Large intestine (tissue), 3 donors: Measurements from ENCODE around the gene ATRN. TPM values are rescaled to one million over a fixed set of nuclear protein-coding genes. Genes with fewer than 3 reads are reported as not detected.

ENCODE experiments used
- DNase-seq, 2 donors: peaks; one replicate each; pipeline versions ENCODE4 v3.0.0 to v3.0.0-alpha.2; 2013
- H3K27ac ChIP-seq: one replicate; pipeline ENCODE4 v1.5.1; 2013; ENCODE audit warnings: low read length
- H3K27me3 ChIP-seq: 2 replicates; pipeline ENCODE4 v1.6.1; 2013; ENCODE audit warnings: low read length; ENCODE audit not compliant: control insufficient read depth, insufficient read depth
- H3K36me3 ChIP-seq: 2 replicates; pipeline ENCODE4 v1.6.1; 2013; ENCODE audit warnings: low read length; ENCODE audit not compliant: control insufficient read depth, insufficient read depth
- H3K4me1 ChIP-seq: one replicate; pipeline ENCODE4 v1.6.1; 2013; ENCODE audit warnings: low read length; ENCODE audit not compliant: control insufficient read depth, insufficient read depth
- H3K4me3 ChIP-seq: one replicate; pipeline ENCODE4 v1.5.1; 2013; ENCODE audit warnings: low read length
- H3K9me3 ChIP-seq: one replicate; pipeline ENCODE4 v1.6.1; 2013; ENCODE audit warnings: mild to moderate bottlenecking, low read depth, low read length, moderate library complexity; ENCODE audit not compliant: control insufficient read depth
- WGBS: methylation state at CpG from one replicate; pipeline ENCODE4 v1.1.5; 2013; ENCODE audit warnings: low lambda C conversion rate; ENCODE audit not compliant: insufficient coverage; 5-methylcytosine and 5-hydroxymethylcytosine counted together
- polyA plus RNA-seq: library from polyadenylated mRNA; unstranded; fragments of 120-200 nt; gene quantifications from one replicate; pipeline ENCODE4 v1.2.1, GENCODE V29; 2013

Gene ATRN
- polyA plus RNA-seq, 1 donor, result 89.2 TPM

- H3K9me3 ChIP-seq, result no peaks in the 10 kb centered on the region
- H3K4me1 ChIP-seq, result no peaks in the 10 kb centered on the region
- H3K27ac ChIP-seq, result no peak overlapping the region
- no CpG with 5 or more reads among the region's 5 CpGs for WGBS
- H3K4me3 ChIP-seq, result no peak overlapping the region
- DNase-seq, result no peak
- H3K27me3 ChIP-seq, result no peaks in the 10 kb centered on the region
- peaks cover 35% of the 10 kb centered on the region for H3K36me3 ChIP-seq
Measured at GRCh38 chr20:3541887-3542721, 71.3 kb downstream of the ATRN start.

DNA sequence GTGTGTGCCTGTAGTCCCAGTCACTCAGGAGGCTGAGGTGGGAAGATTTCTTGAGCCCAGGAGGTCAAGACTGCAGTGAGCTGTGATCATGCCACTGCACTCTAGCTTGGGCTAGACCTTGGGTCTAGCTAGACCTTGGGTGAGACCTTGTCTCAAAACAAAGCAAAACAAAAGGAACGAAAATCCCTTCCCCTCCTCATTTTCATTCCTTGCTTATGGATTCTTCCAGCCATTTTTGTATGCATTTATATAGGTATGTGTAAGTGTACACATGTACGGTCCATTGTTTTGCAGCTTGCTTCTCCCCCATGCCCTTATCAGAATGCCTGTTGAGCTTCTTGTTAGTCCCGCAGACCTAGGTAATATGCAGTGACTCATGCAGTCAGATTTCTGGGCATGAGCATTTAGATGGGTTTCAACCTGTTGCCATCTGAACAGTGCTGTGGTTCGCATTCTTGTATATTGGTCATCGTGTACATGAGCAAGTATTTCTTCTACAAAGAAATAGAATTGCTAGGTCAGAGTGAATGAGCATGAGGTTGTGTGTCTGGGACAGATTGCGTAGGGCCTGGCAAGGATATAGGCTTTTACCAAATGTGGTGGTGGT is 73.2 kb downstream of the ATRN start:
- Histone ChIP-seq H3K27ac (no peak overlapping the region), H3K36me3 (peaks cover 36% of the 10 kb centered on the region), H3K4me3 (no peak overlapping the region), H3K27me3 (no peaks in the 10 kb centered on the region), H3K9me3 (no peaks in the 10 kb centered on the region), H3K4me1 (no peaks in the 10 kb centered on the region)
- DNase-seq, result no peak
- 100% methylated on average over 1 of the region's 6 CpGs for WGBS

DNA sequence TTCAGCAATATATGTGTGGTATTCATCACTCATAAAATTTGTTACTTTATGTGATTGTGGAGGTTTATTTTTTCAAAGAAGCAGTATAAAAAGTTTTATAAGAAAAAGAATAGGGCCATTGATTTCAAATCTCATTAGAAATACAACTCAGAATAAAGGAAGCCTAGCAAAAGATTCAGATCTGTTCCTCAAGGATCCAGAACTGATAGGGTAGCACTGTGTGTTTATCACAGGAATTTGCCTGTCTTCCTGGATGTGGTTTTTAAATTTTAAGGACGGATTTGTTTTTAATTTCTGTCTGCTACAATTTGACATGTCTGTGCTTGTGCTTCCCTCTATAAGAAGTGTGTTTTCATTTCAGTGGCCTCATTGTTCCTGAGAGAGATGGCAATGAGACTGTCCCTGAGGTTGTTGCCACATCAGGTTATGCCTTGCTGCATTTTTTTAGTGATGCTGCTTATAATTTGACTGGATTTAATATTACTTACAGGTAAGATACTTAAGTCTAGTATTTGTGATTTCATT is 74.6 kb downstream of the ATRN start:
- no peak overlapping the region for H3K4me3 ChIP-seq
- WGBS, result no CpG with 5 or more reads among the region's 1 CpG
- no peaks in the 10 kb centered on the region for H3K4me1 ChIP-seq
- no peak overlapping the region for H3K27ac ChIP-seq
- H3K36me3 ChIP-seq, result peaks cover 41% of the 10 kb centered on the region
- no peaks in the 10 kb centered on the region for H3K27me3 ChIP-seq
- no peaks in the 10 kb centered on the region for H3K9me3 ChIP-seq
- DNase-seq, result no peak

GRCh38 chr20:3547906-3548305 is 77.1 kb downstream of the ATRN start:
- WGBS, result no CpG with 5 or more reads among the region's 1 CpG
- Histone ChIP-seq H3K36me3 (peaks cover 50% of the 10 kb centered on the region), H3K4me3 (no peak overlapping the region), H3K27me3 (no peaks in the 10 kb centered on the region), H3K27ac (no peak overlapping the region), H3K9me3 (no peaks in the 10 kb centered on the region), H3K4me1 (no peaks in the 10 kb centered on the region)
- DNase-seq, result no peak

- DNase-seq, result no peak
- Histone ChIP-seq H3K4me3 (no peak overlapping the region), H3K27me3 (no peaks in the 10 kb centered on the region), H3K36me3 (peaks cover 40% of the 10 kb centered on the region), H3K9me3 (no peaks in the 10 kb centered on the region), H3K27ac (no peak overlapping the region), H3K4me1 (no peaks in the 10 kb centered on the region)
- WGBS, result no CpG with 5 or more reads among the region's 1 CpG
Measured at GRCh38 chr20:3550837-3551236, 80.0 kb downstream of the ATRN start.

DNA sequence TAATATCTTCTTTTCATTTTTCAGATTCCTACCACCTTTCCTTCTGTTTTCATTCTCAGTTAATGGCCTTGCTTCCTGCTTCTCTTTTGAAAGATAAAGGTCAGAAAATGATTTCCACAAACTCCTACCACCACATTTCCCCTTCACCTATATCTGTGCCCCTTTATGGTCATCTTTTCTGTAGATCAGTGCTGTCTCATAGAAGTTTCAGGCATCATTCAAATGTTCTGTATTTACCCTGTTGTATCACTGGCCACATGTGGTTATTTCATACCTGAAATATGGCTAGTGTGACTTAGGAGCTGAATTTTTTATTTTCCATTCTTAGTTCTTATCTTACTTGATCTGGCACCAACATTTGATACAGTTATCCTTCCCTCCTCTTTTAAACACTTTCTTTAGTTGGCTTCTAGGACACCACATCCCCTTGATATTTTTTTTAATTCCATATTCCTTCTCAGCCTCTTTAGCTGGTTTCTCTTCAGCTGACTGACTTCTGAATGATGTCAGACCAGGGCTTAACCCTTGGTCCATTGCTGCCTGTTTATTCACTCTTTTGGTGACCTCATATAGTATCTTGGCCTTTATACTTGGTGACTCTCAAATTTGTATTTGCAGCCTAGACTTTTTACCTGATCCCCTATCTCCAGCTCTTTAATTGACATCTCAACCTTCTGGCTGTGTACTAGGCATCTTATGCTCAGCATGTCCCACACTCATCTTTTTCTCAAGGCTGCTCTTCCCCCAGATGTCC is 81.0 kb downstream of the ATRN start:
- no peak overlapping the region for H3K4me3 ChIP-seq
- H3K4me1 ChIP-seq, result no peaks in the 10 kb centered on the region
- no peak overlapping the region for H3K27ac ChIP-seq
- no peaks in the 10 kb centered on the region for H3K9me3 ChIP-seq
- peaks cover 42% of the 10 kb centered on the region for H3K36me3 ChIP-seq
- no peak for DNase-seq
- H3K27me3 ChIP-seq, result no peaks in the 10 kb centered on the region

DNA sequence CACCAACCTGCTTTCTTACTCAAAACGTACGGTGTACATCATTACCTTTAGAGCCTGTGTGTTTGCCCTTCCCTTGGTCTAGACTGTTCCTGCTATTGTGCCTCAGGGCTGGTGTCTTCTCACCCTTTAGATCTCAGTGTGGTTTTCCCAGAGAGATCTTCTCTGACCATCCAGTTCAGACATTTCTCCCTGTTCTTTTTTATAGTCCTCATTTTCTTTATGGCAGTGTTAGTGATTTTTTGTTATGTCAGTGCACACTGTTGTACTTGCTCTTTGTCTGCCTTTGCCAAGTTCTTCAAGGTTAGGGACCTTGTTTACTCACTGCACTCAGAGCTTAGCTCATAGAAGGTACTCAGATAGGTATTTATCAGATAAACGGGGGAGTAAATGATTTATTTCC is 82.8 kb downstream of the ATRN start:
- H3K36me3 ChIP-seq, result peaks cover 36% of the 10 kb centered on the region
- no peak for DNase-seq
- WGBS, result no CpG with 5 or more reads among the region's 3 CpGs
- no peak overlapping the region for H3K4me3 ChIP-seq
- no peaks in the 10 kb centered on the region for H3K9me3 ChIP-seq
- H3K27ac ChIP-seq, result no peak overlapping the region
- H3K27me3 ChIP-seq, result no peaks in the 10 kb centered on the region
- H3K4me1 ChIP-seq, result no peaks in the 10 kb centered on the region

GRCh38 chr20:3557237-3557785 is 86.5 kb downstream of the ATRN start:
- no peak for DNase-seq
- WGBS, result 90% methylated on average over 2 of the region's 3 CpGs
- Histone ChIP-seq H3K9me3 (no peaks in the 10 kb centered on the region), H3K27ac (no peak overlapping the region), H3K36me3 (peaks cover 31% of the 10 kb centered on the region), H3K4me3 (no peak overlapping the region), H3K27me3 (no peaks in the 10 kb centered on the region), H3K4me1 (no peaks in the 10 kb centered on the region)

DNA sequence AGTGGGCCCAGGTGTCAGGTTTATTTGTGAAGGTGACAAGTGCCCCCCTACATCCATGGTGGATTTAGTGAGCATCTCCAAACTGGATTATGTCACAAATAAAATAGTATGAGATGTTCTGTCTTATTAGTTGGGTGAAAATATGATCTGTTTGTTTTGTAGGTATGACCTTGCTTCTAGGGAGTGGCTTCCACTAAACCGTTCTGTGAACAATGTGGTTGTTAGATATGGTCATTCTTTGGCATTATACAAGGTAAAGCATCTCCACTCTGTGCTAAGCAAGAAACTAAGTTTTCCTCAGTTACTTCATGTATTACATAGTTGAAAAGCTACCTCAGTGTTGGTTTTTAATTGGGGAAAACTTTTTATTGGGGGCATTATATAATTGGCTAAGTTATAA is 88.4 kb downstream of the ATRN start:
- H3K36me3 ChIP-seq, result peaks cover 27% of the 10 kb centered on the region
- no peaks in the 10 kb centered on the region for H3K9me3 ChIP-seq
- H3K4me3 ChIP-seq, result no peak overlapping the region
- no peaks in the 10 kb centered on the region for H3K4me1 ChIP-seq
- WGBS, result no CpG with 5 or more reads among the region's 1 CpG
- DNase-seq, result no peak
- no peak overlapping the region for H3K27ac ChIP-seq
- H3K27me3 ChIP-seq, result no peaks in the 10 kb centered on the region

GRCh38 chr20:3559637-3560036 is 88.8 kb downstream of the ATRN start:
- no peaks in the 10 kb centered on the region for H3K4me1 ChIP-seq
- H3K27ac ChIP-seq, result no peak overlapping the region
- 100% methylated on average over 1 of the region's 1 CpG for WGBS
- no peaks in the 10 kb centered on the region for H3K9me3 ChIP-seq
- DNase-seq, result no peak
- H3K4me3 ChIP-seq, result no peak overlapping the region
- H3K36me3 ChIP-seq, result peaks cover 29% of the 10 kb centered on the region
- no peaks in the 10 kb centered on the region for H3K27me3 ChIP-seq
